Mesenteric fat pad (tissue), 1 donor: ENCODE data around the gene TULP4. TPM values are rescaled to one million over a fixed set of nuclear protein-coding genes. Genes with fewer than 3 reads are reported as not detected.

Experiments
- DNase-seq: peaks from one replicate; pipeline ENCODE4 v3.0.0-alpha.2; 2020; ENCODE audit warnings: low spot score
- total RNA-seq: library from RNA; stranded (reverse); fragmentation: NEBNext Ultra II Directional; extraction: Animal tissue kit (Norgen Biotek cat#: 25700); gene quantifications from one replicate; pipeline ENCODE4 v1.2.1, GENCODE V29; 2021
- donor health status: DM: yes; HTN: yes; CAD: no.

TULP4 gene
- total RNA-seq, 1 donor from 2014 or later: 99.9 TPM

GRCh38 chr6:158357570-158358216 is 45.4 kb downstream of the TULP4 start:
- no peak for DNase-seq

DNA sequence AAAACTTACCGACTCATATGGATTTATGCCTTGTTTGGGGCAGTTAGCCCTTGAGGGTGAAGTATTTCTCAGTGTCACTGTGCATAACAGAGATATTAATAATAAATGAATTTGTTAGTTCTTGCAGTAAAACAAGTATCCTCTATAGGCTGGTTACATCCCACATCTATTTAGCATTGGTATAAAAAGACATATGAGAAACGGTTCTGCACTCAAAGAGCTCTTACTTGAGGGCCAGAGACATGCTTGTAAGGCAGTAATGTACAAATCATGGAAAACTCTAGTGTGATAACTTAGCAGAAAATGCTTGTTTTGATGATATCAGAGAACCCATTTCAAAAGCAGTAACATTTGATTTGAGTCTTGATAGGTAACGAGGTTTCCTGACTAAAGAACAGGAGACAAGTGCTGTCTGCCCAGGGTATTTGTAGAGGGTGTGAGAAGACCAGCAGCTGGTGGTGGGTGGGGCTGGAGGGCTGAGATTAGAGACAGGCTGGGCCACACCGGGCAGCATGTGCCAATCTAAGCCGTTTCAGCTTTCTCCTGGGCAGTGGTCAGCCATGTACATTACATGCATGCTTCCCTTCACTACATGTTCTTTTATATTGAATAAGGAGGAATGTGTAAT is 46.3 kb downstream of the TULP4 start:
- no peak for DNase-seq

GRCh38 chr6:158361068-158361467 is 48.8 kb downstream of the TULP4 start:
- DNase-seq: no peak

- no peak for DNase-seq
Observed at GRCh38 chr6:158361961-158362669, 49.9 kb downstream of the TULP4 start.

- DNase-seq: no peak
Observed at GRCh38 chr6:158366363-158366762, 54.1 kb downstream of the TULP4 start.

GRCh38 chr6:158367816-158368215 is 55.6 kb downstream of the TULP4 start:
- no peak for DNase-seq

GRCh38 chr6:158369241-158369640 is 57.0 kb downstream of the TULP4 start:
- DNase-seq: no peak

GRCh38 chr6:158370805-158371204 is 58.5 kb downstream of the TULP4 start:
- no peak for DNase-seq

GRCh38 chr6:158371261-158371660 is 59.0 kb downstream of the TULP4 start:
- no peak for DNase-seq

DNA sequence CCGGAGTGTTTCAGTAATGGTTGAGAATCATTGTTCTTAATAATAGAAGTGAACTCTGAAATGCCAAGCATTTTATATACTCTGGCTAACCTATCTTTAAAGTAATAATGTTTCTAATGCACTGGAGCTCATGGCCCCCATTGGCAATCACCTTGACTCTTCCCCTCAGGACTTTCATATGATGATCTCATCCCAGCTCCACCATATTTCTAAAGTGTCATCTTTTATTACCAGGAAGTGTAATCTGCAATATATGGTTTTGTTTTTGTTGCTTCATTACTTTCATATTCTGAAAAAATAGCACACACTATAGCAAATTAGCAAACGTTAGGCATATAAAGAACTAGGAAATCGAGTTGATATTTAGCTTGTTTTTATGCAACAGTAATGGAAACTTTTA is 60.3 kb downstream of the TULP4 start:
- DNase-seq: no peak

DNA sequence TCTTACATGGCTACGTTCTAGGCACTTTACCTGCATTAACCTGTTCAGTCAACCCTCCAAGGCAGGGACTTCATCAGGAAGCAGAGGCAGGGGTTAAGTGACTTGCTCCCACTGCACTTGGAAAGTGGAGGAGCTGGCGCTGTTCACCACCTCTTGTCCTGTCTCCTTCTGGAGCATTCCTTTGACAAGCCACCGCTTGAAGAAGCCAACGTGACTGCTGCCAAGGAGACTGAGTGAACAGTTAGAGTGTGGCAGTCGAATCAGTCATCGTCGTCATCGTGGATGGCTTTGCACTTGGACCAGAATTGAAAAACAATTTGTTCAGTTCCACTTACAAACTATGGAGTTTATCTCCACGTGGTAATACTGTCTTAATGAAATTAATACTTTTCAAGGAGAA is 60.9 kb downstream of the TULP4 start:
- DNase-seq: no peak

DNA sequence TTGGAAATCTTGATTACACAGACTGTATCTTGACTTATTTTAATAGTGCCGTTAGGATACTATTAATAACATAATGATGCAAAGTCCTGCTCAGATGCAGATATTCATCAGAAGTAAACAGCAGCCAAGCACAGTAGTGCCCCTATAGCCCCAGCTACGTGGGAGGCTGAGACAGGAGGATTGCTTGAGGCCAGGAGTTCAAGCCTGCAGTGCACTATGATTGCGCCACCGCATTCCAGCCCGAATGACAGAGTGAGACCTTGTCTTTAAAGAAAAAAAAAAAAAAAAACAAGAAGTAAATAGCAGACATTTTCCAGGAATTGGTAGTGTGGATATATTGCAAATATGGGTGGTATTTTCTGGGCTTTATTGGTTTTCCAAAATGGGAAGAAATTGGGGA is 61.8 kb downstream of the TULP4 start:
- DNase-seq: no peak

DNA sequence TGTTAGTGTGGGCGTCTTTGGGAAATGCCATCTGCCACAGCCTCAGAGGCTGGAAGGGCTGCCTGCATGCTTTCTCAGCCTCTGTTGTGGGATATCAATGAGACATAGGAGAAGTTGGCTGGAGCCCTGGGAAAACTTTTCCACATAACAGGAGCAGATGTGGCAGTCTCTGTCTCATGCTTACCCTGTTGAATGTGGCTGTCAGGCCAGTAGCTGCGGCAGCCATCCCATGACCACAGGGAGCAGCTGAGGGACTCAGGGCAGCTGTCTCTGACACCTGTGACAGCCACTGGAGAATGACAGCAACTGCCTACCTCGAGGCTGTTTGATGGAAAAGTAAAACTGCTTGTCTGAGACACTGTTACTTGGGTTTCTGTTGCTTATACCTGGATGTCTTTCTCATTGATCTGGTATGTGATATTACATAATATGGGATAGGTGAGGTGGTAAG is 64.4 kb downstream of the TULP4 start:
- DNase-seq: no peak

DNA sequence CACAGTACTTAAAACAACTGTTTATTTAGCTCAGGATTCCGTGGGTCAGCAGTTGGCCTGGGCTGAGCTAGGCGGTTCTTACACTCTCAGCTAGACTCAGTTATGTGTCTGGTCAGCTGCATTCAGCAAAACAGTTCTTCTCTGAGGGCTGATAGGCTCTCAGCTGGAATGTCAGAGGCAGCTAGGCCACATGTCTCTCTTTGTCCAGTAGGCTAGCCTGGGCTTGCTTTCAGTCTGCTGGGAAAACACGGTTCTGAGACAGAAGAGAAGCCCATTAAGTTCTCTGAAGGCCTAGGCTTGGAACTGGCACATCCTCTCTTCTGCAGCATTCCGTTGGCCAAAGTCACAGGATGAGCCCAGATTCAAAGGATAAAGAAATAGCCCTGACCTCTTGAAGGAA is 65.6 kb downstream of the TULP4 start:
- no peak for DNase-seq

DNA sequence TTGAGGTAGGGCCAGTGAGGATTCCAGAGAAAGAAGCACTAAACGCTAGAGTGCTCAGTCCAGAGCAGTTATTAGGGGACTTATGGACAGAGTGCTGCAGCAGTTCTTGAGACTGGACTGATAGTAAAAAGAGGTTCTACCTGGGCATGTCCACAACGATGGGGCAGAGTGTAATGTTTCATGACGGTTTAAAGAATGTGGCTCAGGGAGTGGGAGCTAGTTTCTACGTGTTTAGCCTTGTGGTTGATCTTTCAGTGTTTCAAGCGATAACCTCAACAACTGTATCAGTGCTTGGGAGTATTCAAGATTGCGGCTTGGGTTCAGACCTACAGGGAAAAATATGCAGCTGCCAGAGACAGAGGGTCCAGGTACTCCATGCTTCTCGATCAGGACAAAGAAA is 67.1 kb downstream of the TULP4 start:
- no peak for DNase-seq

DNA sequence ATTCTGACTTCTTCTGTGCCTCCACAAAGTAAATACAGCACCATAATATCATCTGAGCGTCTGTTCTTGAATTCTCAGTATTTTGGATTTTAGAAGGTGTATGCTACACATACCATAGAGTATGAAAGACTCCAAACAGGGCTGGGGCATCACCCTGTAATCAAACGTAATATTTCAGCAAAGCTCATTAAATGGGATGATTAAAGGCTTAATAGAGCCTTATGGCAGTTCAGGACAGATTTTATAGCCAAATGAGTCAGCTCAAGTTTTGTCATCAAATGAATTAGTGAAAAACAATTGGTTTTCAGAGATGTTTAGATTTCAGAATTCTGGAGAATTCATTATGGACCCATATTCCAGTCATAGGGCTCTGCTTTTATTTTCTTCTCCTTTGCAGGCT is 68.9 kb downstream of the TULP4 start:
- DNase-seq: no peak

DNA sequence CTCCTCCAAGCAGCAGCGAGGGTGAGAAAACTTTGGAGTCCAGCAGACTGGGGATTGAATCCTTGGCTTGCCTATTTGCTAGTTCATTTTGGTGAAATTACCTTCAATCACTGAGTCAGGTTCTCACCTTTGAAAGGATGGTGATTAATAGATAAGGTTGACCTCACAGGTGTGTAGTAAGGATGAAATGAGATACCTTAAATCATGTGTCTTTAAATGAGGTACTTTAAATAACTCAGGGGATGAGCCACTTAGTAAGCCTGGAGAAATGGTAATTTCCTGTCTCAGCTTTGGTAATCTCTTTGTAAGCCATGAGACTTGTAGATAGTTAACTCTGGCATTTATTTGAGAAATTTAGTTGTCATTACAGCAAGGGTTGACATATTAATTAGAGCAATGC is 70.2 kb downstream of the TULP4 start:
- DNase-seq: no peak

DNA sequence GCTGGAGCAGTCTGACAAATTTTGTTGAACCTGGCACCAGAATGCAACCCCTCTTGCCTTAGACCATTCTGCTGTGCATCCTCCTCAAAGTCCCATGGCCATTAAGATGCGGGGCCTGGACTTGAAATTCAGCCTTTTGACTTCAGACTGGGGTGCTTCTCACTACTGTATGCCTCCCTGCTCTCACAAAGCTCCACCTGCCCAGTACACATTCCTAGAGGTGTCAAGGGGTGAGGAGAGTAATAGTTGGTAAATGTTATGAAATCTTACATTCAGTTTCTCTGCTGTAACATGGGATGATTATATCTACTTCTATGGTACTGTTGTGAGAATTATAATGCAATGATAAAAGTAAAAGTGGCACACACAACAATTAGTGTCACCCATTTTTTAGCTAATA is 70.8 kb downstream of the TULP4 start:
- no peak for DNase-seq

GRCh38 chr6:158383542-158383941 is 71.3 kb downstream of the TULP4 start:
- no peak for DNase-seq

- DNase-seq: no peak
Observed at GRCh38 chr6:158384671-158385110, 72.4 kb downstream of the TULP4 start.

DNA sequence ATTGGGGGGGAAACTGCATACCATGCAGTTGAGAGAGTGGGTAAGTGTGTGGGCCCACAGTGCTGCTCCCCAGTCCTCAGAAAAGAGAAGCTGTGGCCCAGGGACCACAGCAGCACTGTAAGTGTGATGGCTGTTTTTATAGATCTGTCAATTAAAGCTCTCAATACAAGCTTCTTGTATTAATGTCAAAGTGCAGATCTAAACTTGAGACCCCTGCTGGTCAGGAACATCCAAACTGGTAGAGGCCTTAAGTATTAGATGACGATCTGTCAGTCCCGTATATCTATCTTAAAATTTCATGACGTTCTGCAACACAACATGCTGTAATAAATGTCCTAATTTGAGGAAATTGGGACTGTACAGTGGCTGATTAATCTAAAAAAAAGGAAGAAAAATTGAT is 74.8 kb downstream of the TULP4 start:
- no peak for DNase-seq

DNA sequence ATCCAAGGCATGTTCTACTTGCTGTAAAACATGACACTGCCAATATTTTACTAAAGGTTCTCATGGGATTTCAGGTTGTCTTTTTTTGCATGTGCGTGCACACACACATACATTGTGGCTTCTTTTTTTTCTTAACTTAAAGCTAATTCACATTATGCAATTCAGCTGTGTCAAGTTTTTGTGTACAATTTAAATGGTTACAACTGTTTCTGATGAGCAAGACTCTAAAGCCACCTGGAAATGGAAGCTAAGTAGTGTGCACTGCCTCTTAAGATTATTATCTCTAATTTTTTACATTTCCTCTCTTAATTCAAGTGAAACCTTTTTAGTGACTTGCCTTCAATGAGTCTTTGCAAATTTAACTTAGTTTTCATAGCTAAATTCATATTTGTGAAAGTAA is 75.3 kb downstream of the TULP4 start:
- DNase-seq: no peak

GRCh38 chr6:158388727-158389126 is 76.5 kb downstream of the TULP4 start:
- no peak for DNase-seq
